Gastroesophageal sphincter (tissue), 4 donors: Measurements from ENCODE around the gene MTUS2. TPM values are rescaled to one million over a fixed set of nuclear protein-coding genes. Genes with fewer than 3 reads are reported as not detected.

Experiments
- ATAC-seq: fragments of 150-250 bp; one replicate; pipeline ENCODE4 v1.9.1; 2016; ENCODE audit warnings: mild to moderate bottlenecking, moderate library complexity
- H3K27ac ChIP-seq, 4 donors: fragments of 200-600 bp; sonication (generic) in 3 of 4; 1 replicate in 3 of 4; 2 replicates in 1 of 4; pipeline ENCODE4 v1.5.1; 2016 to 2019
- H3K27me3 ChIP-seq: fragments of 200-600 bp; sonication (generic); one replicate; pipeline ENCODE4 v1.5.1; 2019
- H3K36me3 ChIP-seq, 2 donors: fragments of 200-600 bp; sonication (generic); one replicate each; pipeline ENCODE4 v1.5.1; 2019; ENCODE audit warnings: control low read depth in 1 of 2
- H3K4me1 ChIP-seq, 3 donors: fragments of 200-600 bp; sonication (generic); 1 replicate in 2 of 3; 2 replicates in 1 of 3; pipeline ENCODE4 v1.5.1; 2016 to 2019; ENCODE audit warnings: control low read depth in 2 of 3
- H3K4me3 ChIP-seq, 2 donors: fragments of 200-600 bp; sonication (generic); one replicate each; pipeline ENCODE4 v1.5.1; 2019; ENCODE audit warnings: mild to moderate bottlenecking in 1 of 2, moderate library complexity in 1 of 2
- H3K9me3 ChIP-seq, 3 donors: fragments of 200-600 bp; sonication (generic); one replicate each; pipeline ENCODE4 v1.5.1; 2017 to 2019; ENCODE audit warnings: control low read depth in 2 of 3
- EP300 ChIP-seq: sonication (generic); formaldehyde crosslinking; IDR thresholded peaks from one replicate; pipeline ENCODE4 v1.6.1; 2017; ENCODE audit warnings: antibody characterized with exemption, mild to moderate bottlenecking
- POLR2A ChIP-seq, 2 donors: fragments of 450-650 bp; IDR thresholded peaks; one replicate each; pipeline ENCODE4 v1.6.1; 2017; ENCODE audit warnings: antibody characterized with exemption in 2 of 2, mild to moderate bottlenecking in 2 of 2, moderate library complexity in 1 of 2
- POLR2AphosphoS5 ChIP-seq: sonication (generic); formaldehyde crosslinking; IDR thresholded peaks from one replicate; pipeline ENCODE4 v1.6.1; 2017; ENCODE audit warnings: antibody characterized with exemption
- WGBS, 2 donors: methylation state at CpG; one replicate each; pipeline ENCODE4 v1.1.5; 2018; ENCODE audit warnings: low coverage in 1 of 2; 5-methylcytosine and 5-hydroxymethylcytosine counted together
- total RNA-seq, 4 donors: library from RNA; depleted of rRNA; stranded (reverse); fragments of >200 nt; gene quantifications; one replicate each; pipeline ENCODE4 v1.1.0, GENCODE V29; 2016
- TF ChIP-seq, protein P1 (sequence below), 4 experiments: fragments of 200-600 bp in 2 of 4; fragments of 450-650 bp in 2 of 4; sonication (generic) in 1 of 4; IDR thresholded peaks; one replicate each; pipeline ENCODE4 v1.5.1; 2017 to 2019; ENCODE audit warnings: antibody characterized with exemption in 4 of 4, mild to moderate bottlenecking in 2 of 4, moderate library complexity in 2 of 4

MTUS2 gene
- total RNA-seq, 4 donors from 2014 or later, result 0.67 to 36.7 (median 18.4) TPM

- TF ChIP-seq, protein P1, sequence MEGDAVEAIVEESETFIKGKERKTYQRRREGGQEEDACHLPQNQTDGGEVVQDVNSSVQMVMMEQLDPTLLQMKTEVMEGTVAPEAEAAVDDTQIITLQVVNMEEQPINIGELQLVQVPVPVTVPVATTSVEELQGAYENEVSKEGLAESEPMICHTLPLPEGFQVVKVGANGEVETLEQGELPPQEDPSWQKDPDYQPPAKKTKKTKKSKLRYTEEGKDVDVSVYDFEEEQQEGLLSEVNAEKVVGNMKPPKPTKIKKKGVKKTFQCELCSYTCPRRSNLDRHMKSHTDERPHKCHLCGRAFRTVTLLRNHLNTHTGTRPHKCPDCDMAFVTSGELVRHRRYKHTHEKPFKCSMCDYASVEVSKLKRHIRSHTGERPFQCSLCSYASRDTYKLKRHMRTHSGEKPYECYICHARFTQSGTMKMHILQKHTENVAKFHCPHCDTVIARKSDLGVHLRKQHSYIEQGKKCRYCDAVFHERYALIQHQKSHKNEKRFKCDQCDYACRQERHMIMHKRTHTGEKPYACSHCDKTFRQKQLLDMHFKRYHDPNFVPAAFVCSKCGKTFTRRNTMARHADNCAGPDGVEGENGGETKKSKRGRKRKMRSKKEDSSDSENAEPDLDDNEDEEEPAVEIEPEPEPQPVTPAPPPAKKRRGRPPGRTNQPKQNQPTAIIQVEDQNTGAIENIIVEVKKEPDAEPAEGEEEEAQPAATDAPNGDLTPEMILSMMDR (IDR thresholded peaks at IDR 0.05), result no peak
- TF ChIP-seq POLR2A (IDR thresholded peaks at IDR 0.05) (no peak), EP300 (no peak), POLR2AphosphoS5 (no peak)
- Histone ChIP-seq H3K27ac (no peak overlapping the region), H3K4me3 (no peak overlapping the region), H3K27me3 (no peaks in the 10 kb centered on the region), H3K36me3 (peaks cover 0 to 84% of the 10 kb centered on the region in 2 donors), H3K9me3 (no peaks in the 10 kb centered on the region), H3K4me1 (no peaks in the 10 kb centered on the region)
- no peak for ATAC-seq
- 91 to 100% methylated on average over 3 of the region's 9 CpGs for WGBS, 2 donors
These were observed 704.5 kb downstream of the MTUS2 start for GRCh38 chr13:29524641-29525040.

- TF ChIP-seq, protein P1 (IDR thresholded peaks at IDR 0.05), result no peak
- TF ChIP-seq POLR2A (IDR thresholded peaks at IDR 0.05) (no peak), EP300 (no peak), POLR2AphosphoS5 (no peak)
These were observed 705.6 kb downstream of the MTUS2 start for GRCh38 chr13:29525757-29526156.

DNA sequence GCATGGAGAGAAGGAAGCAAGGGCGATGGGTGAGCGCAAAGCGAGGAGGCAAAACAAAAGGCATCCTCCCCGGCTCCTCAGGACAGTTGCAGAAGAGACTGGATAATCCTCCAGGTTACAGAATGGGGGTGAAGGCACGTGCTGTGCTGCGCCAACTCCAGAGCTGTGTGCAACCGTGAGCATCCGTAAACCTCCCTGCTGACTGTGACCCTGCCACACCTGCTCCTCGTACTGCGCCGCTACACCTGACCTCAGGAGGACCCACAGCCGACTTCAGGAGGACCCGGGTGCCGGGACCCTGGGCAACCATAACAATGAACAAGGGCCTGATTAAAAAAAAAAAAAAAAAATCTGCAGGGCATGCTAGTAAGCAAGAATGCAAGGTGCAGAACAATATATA lies 706.6 kb downstream of the MTUS2 start:
- Histone ChIP-seq H3K4me1 (peaks cover 0 to 4% (median 0%) of the 10 kb centered on the region in 3 donors), H3K4me3 (no peak overlapping the region), H3K9me3 (no peaks in the 10 kb centered on the region), H3K36me3 (peaks cover 0 to 92% of the 10 kb centered on the region in 2 donors), H3K27ac (no peak overlapping the region), H3K27me3 (no peaks in the 10 kb centered on the region)
- 95 to 100% methylated on average over 2 to 8 of the region's 14 CpGs for WGBS, 2 donors
- no peak for ATAC-seq
- TF ChIP-seq POLR2A (IDR thresholded peaks at IDR 0.05), result no peak
- TF ChIP-seq EP300, result no peak
- TF ChIP-seq, protein P1 (IDR thresholded peaks at IDR 0.05), result no peak
- no peak for TF ChIP-seq POLR2AphosphoS5

More at GRCh38 chr13:29525757-29526156, 705.6 kb downstream of the MTUS2 start:
- Histone ChIP-seq H3K4me1 (no peaks in the 10 kb centered on the region), H3K9me3 (no peaks in the 10 kb centered on the region), H3K27ac (no peak overlapping the region), H3K4me3 (no peak overlapping the region), H3K27me3 (no peaks in the 10 kb centered on the region), H3K36me3 (peaks cover 0 to 90% of the 10 kb centered on the region in 2 donors)
- 89 to 93% methylated on average over 2 to 4 of the region's 7 CpGs for WGBS, 2 donors
- no peak for ATAC-seq

GRCh38 chr13:29527511-29527910 lies 707.4 kb downstream of the MTUS2 start:
- TF ChIP-seq POLR2AphosphoS5 (no peak), EP300 (no peak), POLR2A (IDR thresholded peaks at IDR 0.05) (no peak)
- TF ChIP-seq, protein P1 (IDR thresholded peaks at IDR 0.05), result no peak
- Histone ChIP-seq H3K4me1 (peaks cover 0 to 11% (median 0%) of the 10 kb centered on the region in 3 donors), H3K36me3 (peaks cover 0 to 92% of the 10 kb centered on the region in 2 donors), H3K4me3 (no peak overlapping the region), H3K27me3 (no peaks in the 10 kb centered on the region), H3K27ac (no peak overlapping the region), H3K9me3 (no peaks in the 10 kb centered on the region)
- ATAC-seq, result no peak
- WGBS, 2 donors, result 90 to 92% methylated on average over 5 to 6 of the region's 8 CpGs

DNA sequence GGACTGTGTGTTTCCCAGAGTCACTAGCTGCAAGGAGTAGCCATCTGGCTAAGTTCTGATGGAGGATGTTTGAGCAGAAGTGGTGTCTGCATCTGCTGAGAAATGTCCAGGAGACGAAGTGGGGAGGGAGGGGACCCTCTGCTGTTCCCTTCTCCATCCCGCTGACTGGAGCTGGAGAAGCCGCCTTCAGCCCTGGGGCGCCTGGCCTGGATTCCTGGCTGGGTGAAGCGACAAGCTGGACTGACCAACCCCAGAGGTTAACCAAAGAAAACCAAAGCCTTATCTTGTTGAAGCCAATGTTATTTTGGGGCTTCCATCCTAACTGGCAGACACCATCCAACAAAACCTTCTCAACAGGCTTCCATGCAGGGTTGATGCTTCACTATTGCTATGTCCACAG lies 707.8 kb downstream of the MTUS2 start:
- Histone ChIP-seq H3K4me1 (peaks cover 0 to 16% (median 0%) of the 10 kb centered on the region in 3 donors), H3K36me3 (peaks cover 0 to 92% of the 10 kb centered on the region in 2 donors), H3K27me3 (no peaks in the 10 kb centered on the region), H3K9me3 (no peaks in the 10 kb centered on the region), H3K27ac (no peak overlapping the region), H3K4me3 (no peak overlapping the region)
- ATAC-seq, result no peak
- WGBS, 2 donors, result 84 to 87% methylated on average over 3 to 5 of the region's 5 CpGs
- TF ChIP-seq, protein P1 (IDR thresholded peaks at IDR 0.05), result no peak
- TF ChIP-seq EP300 (no peak), POLR2A (IDR thresholded peaks at IDR 0.05) (no peak), POLR2AphosphoS5 (no peak)
